NCI-H2081 treated with DMSO at 0.1 percent for 48 hours (cell line): Measurements from ENCODE around the gene C5orf15.
"Not testable (repeated sequence)": the region's sequence is repeated elsewhere in the genome, so short reads cannot be mapped to it uniquely, and the experiment has no call there.

Experiments
- DNase-seq: peaks from one replicate; lab custom pipeline; 2025; lab: John Stamatoyannopoulos, UW

The C5orf15 gene

GRCh38 chr5:133937628-133938027 is 30.8 kb downstream of the C5orf15 start:
- not testable (repeated sequence) for DNase-seq

DNA sequence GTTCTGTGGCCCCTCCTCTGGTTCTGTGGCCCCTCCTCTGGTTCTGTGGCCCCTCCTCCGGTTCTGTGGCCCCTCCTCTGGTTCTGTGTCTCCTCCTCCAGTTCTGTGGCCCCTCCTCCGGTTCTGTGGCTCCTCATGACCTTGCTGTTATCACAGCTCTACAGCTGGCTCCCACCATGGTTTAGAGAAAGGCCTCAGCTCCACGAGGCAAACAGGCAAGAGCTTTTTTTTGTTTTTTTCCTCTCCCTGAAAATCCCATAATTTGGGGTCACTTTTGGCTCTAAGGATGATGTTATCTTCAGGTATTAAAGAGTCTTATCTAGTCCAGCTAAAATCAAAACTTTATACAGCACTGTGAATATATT is 31.8 kb downstream of the C5orf15 start:
- no peak for DNase-seq

- not testable (repeated sequence) for DNase-seq
These were observed 32.3 kb downstream of the C5orf15 start for GRCh38 chr5:133935991-133936650.

- DNase-seq: no peak
These were observed 32.8 kb downstream of the C5orf15 start for GRCh38 chr5:133935667-133935940.

DNA sequence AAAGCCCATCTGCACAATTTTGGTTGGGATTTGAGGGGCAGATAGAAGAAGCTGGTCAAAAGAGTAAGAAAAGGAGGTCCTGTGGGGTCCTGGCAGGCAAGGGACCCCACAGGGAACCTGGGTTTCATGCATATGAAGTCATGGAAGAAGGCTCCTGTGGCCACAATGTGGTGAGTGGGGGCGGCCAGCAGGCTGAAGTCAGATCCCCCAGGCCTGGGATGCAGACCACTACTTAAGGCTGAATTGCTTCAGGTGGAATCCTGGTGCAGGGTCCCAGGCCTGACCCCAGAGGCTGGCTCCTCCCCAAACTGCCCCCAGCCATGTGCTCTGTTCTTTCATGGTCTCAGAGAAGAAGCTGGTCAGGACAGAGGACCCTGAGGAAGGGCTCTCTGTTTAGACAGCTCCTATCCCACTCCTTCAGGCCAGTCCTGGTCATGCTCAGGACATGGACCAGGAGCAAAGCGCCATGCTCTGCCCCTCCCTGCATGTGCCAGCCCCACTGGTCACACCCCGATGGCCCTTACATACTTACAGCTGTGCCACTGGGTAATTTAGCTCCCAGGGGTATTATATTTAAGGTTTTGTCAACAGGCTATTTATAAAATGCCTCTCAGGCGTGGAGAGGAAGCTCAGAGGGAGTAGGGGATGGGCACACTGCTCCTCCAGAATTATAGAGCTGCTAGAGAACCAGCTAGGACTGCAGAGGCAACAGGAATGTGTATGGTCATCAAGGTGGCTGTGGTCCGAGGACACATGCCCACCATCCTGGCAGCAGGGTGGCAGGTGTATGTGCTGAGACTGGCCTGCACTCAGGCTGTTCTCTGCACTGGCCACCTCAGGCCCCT is 33.4 kb downstream of the C5orf15 start:
- DNase-seq: no peak

- DNase-seq: no peak
These were observed 34.1 kb downstream of the C5orf15 start for GRCh38 chr5:133934311-133934710.

- no peak for DNase-seq
These were observed 34.6 kb downstream of the C5orf15 start for GRCh38 chr5:133933670-133934295.

DNA sequence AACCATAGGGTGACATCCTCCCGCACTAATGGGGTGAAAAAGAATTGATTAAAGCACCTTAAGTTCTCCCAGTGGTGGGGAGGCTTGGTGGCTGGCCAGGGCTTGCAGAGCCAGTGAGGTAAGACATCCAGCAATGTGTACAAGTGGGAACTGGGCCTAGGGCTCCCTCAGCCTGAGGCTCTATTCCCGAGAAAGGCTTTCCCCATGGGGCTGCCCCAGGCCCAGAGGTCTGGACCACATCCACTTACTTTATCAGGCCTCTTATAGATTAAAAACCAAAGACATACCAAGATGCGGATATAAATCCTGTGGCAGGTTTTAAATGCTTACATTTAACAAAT is 35.3 kb downstream of the C5orf15 start:
- no peak for DNase-seq

DNA sequence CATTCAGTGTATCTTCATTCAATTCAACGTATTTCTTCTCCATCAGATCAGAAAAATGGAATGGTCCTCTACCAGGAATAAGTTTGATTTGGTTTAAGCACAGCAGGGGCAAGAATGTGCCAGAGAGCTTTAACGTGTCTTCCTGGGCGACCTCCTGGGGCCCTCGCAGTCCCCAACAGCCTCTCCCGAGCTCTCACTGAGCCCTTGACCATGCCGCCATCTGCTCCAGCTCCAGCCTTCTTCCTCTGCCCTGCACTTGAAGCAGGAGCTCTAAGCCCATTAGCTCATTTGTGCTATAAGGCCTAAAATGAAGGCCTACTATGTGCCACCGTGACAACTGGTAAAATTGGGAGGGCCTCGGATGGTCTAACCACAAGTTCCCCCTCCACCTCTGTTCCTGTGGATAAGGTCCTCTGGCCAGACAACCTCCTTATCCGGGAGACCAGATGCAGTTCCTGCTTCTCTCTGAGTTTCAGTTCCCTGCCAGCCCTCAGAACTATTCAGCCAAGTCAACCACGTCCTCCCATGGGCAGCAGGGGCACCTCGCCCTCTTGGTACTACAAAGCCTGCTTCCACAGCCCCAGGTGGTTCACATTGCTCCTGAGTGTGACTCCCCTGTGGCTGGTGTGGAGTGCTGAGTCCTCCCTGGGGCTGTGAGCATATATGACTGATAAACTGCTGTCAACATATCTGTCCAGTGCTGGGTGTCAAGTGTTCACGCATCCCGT is 35.8 kb downstream of the C5orf15 start:
- no peak for DNase-seq

- DNase-seq: no peak
These were observed 36.9 kb downstream of the C5orf15 start for GRCh38 chr5:133931546-133931945.

- no peak for DNase-seq
These were observed 37.7 kb downstream of the C5orf15 start for GRCh38 chr5:133930813-133931090.

GRCh38 chr5:133930061-133930812 is 38.2 kb downstream of the C5orf15 start:
- DNase-seq: no peak

DNA sequence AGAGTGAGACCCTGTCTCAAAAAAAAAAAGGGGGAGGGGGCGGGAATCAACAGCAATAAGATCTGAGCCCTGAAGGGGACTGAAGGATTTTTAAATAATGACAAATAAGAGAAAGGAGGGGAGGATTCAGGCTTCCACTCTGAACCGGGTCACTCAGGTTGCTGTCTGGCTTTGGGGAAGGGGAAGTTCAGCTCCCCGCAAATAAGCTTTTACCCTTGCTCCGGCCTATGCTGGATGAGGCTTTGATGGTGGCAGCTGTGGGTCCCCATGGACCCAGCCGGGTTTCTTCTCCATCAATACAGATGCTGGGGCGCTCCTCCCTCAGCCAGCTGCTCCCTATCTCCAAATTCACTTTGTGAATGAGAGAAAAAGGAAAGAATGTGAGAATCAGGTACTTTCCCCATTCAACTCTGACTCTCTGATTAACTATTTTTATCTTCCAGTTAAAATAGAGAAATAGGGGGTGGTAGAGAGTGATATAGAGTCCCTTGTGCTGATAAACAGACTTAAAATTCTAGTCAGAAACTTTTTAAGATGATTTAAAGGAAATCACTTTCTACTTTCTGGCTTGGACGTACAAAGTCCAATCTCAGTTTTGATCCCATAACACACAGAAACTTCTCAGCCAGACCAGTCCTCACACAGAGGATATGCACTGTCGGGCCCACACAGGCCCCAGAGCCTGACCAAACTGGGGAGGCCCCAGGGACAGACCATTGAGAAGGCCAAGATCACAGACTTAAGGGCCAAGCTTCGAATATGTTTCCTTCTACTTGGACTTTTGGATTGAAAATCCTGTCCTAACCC is 39.6 kb downstream of the C5orf15 start:
- DNase-seq: no peak

DNA sequence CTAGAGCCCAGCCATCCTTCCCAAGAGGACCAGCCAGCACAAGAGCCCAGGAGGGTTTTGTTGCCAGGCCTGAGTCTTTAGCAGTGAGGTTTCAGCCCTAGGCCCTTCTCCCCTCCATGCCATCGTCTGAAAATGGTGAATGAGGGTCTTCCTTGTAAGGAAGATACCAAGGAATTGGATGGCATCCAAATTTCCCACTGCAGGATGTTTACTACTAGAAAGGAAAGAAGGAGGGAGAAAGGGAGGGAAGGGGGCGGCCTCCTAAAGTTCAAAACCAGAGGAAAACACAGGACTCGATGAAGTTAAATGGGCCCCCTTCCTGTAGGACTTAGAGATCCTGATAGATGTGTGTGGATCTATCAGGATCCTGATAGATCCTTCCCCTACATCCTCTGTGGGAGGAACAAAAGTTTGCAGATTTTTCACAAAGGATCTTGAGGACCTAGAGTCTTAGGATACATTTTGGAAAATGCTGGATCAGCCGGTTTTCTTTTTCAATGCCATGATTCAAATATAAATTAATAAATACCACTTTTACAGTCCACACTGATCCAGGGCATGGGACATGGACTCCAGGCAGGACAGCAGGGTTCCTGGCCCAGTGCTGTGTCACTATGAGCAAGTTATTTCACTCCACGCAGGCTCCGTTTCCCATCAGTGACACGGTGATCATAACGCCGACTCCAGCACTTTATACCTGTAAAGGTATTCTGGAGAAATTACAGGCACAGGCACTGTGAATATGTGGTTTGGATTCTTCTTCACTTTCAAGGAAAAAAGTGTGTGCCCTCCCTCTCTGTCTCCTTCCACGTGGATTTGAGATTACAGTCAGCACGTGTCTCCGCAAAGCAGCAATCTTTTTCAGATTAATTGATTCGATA is 40.9 kb downstream of the C5orf15 start:
- no peak for DNase-seq

DNA sequence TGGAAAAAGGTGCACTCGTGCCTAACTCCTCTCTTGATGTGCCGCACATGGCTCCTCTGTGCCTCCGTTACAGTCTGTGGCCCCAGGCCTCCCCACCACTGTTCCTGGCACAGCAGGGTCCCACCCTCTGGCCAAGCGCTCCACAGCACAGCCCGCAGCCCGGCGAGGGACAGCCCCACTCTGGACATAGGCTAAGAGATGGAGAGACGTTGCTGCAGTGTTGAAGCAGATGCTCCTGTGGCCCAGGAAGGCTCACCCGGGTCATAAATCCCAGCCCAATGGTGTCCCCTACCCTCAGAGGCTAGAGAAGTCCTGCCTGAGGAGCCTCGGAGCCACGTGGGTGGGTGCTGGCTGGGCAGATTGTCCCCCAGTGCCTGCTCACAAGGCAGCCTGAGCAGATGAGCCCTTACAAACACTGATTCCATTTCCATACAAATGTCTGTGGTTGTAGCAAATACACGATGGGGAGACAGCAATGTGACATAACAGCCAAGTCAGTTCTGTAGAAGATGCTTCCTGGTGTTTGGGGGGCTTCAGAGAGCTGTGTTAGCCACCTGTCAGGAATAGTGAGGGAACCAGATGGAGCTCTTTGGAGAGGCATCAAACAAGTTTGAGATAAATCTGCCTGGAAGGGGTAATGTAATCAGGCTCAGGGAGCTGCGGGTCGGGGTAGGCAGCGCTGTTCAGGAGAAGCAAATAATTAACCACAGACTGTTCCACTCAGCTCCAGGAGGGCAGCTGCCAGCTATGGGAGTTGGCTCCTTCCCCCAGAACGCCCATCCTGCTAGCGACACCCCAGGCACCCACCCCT is 41.7 kb downstream of the C5orf15 start:
- no peak for DNase-seq

DNA sequence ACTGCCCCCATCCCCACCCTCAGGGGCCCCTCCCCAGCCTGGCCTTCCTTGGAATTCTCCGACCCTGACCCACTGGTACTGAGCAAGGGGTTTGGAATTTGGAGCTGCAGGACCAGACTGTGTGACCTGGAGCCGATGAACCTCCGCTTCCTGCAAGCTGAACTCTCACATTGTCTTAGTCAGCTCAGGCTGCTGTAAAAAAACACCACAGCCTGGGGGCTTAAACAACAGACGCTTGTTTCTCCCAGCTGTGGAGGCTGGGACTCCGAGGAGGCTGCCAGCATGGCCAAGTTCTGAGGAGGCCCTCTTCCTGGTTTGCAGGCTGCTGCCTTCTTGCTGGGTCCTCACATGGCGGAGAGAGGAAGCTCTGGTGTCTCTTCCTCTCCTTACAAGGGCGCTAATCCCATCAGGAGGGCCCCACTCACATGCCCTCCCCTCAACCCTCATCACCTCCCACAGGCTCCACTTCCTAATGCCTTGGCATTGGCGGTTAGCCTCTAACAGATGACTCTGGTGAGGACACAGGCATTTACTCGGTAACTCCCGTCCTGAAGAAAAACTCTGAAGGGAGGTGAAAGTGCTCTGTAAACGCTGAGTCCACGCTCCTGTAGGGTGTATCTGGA is 42.4 kb downstream of the C5orf15 start:
- DNase-seq: no peak

GRCh38 chr5:133925269-133925668 is 43.2 kb downstream of the C5orf15 start:
- no peak for DNase-seq

DNA sequence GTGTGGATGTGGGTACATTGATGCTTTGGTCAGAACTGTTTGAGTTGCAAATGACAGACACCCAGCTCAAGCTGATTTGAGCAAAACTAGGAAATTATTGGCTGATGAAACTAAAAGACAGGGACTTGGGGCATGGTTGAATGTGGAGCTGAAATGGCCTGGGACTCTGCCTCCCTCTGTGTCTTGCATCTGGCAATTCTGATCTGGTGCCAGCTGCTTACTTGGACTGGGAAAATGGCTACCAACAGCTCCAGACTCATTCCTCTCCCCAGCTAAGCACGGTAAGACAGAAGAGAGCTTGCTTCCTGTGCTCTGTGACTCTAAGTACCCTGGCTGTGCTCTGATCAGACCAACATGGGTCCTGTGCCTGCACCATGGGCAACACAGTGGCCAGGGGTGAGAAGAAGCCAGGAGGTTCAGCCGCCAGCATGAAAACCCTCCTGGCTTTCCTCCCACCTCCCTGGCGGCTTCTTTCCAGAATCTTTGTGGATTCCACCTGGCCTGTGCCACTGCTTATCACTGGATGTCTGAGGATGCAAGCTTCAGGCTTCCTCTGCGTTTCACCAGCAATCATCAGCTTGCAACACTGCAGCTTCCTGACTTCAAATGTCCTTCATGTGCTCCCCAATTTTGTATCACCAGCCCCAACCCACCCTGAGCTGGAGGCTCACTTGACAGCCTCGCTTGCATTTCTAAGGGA is 44.1 kb downstream of the C5orf15 start:
- no peak for DNase-seq

GRCh38 chr5:133921979-133922378 is 46.4 kb downstream of the C5orf15 start:
- DNase-seq: no peak
